Keratinocyte (primary cell): ENCODE measurements around the gene OR2AT4. TPM values are rescaled to one million over a fixed set of nuclear protein-coding genes. Genes with fewer than 3 reads are reported as not detected.

Experiments
- DNase-seq: peaks from one replicate; pipeline ENCODE4 v3.0.0-alpha.2; 2011; ENCODE audit warnings: low read depth, missing footprints, low spot score
- FAIRE-seq: peaks from 2 replicates; lab custom pipeline; 2011; peaks lifted over from hg19 to GRCh38; lab: Jason Lieb, UNC
- H2AFZ ChIP-seq: 2 replicates; pipeline ENCODE4 v1.6.0; 2012; ENCODE audit warnings: low read length, control low read depth, inconsistent platforms; ENCODE audit not compliant: control insufficient read depth
- H3K27ac ChIP-seq: 2 replicates; pipeline ENCODE4 v1.5.1; 2011; ENCODE audit warnings: low read length; ENCODE audit not compliant: control insufficient read depth, insufficient read depth
- H3K27me3 ChIP-seq: 3 replicates; pipeline ENCODE4 v1.6.0; 2011; ENCODE audit warnings: low read length; ENCODE audit not compliant: control insufficient read depth, insufficient read depth; ENCODE audit errors: extremely low read depth
- H3K36me3 ChIP-seq, 2 experiments: 2 replicates in 1 of 2; 3 replicates in 1 of 2; pipeline ENCODE4 v1.5.1; 2011; ENCODE audit warnings: low read length in 2 of 2, mild to moderate bottlenecking in 1 of 2; ENCODE audit not compliant: control insufficient read depth in 2 of 2, insufficient read depth in 2 of 2; ENCODE audit errors: extremely low read depth in 1 of 2
- H3K4me1 ChIP-seq: 3 replicates; pipeline ENCODE4 v1.5.1; 2011; ENCODE audit warnings: low read length; ENCODE audit not compliant: control insufficient read depth, insufficient read depth; ENCODE audit errors: extremely low read depth
- H3K4me2 ChIP-seq: 3 replicates; pipeline ENCODE4 v1.6.0; 2011; ENCODE audit warnings: low read depth, low read length; ENCODE audit not compliant: control insufficient read depth, insufficient read depth; ENCODE audit errors: extremely low read depth
- H3K4me3 ChIP-seq, 3 experiments: fragments of 200-600 bp in 1 of 3; sonication (generic) in 1 of 3; 2 replicates in 2 of 3; 3 replicates in 1 of 3; pipeline ENCODE4 v1.5.1; 2011 to 2016; ENCODE audit warnings: low read length in 3 of 3, mild to moderate bottlenecking in 3 of 3, control low read depth in 2 of 3, inconsistent platforms in 1 of 3, low read depth in 1 of 3, mixed read lengths in 1 of 3, mixed run types in 1 of 3, moderate library complexity in 1 of 3; ENCODE audit not compliant: control insufficient read depth in 2 of 3, insufficient read depth in 2 of 3; ENCODE audit errors: extremely low read depth in 1 of 3
- H3K79me2 ChIP-seq: 2 replicates; pipeline ENCODE4 v1.6.0; 2012; ENCODE audit warnings: low read length; ENCODE audit not compliant: control insufficient read depth, insufficient read depth
- H3K9ac ChIP-seq: 3 replicates; pipeline ENCODE4 v1.6.0; 2011; ENCODE audit warnings: low read length; ENCODE audit not compliant: control insufficient read depth, insufficient read depth; ENCODE audit errors: extremely low read depth
- H3K9me1 ChIP-seq: 3 replicates; pipeline ENCODE4 v1.6.0; 2011; ENCODE audit warnings: low read length; ENCODE audit not compliant: control insufficient read depth, insufficient read depth; ENCODE audit errors: extremely low read depth
- H3K9me3 ChIP-seq: 2 replicates; pipeline ENCODE4 v1.5.1; 2012; ENCODE audit warnings: low read depth, low read length; ENCODE audit not compliant: control insufficient read depth
- H4K20me1 ChIP-seq: 3 replicates; pipeline ENCODE4 v1.6.0; 2011; ENCODE audit warnings: low read length; ENCODE audit not compliant: control insufficient read depth, insufficient read depth; ENCODE audit errors: extremely low read depth
- EZH2 ChIP-seq: IDR thresholded peaks from one replicate; pipeline ENCODE4 v1.6.1; 2012; ENCODE audit warnings: inconsistent platforms, mild to moderate bottlenecking, low read length, moderate library complexity
- dilution Hi-C: fragments of 300-500 bp; cut with MboI; formaldehyde crosslinking; loops from one replicate; pipeline ENCODE4 v1.7.0; 2020; ENCODE audit warnings: low sequenced_read_pairs; ENCODE audit not compliant: extremely low pct_ligation_motif_present
- polyA plus RNA-seq, 5 experiments: library from polyadenylated mRNA; depleted of rRNA in 3 of 5; stranded (reverse) in 3 of 5; stranded (forward) in 1 of 5; unstranded in 1 of 5; fragments of >200 nt; gene quantifications; 1 replicate in 1 of 5; 2 replicates in 3 of 5; 3 replicates in 1 of 5; pipeline versions ENCODE4 v1.2.1 to v1.2.3, GENCODE V29; 2011 to 2012; ENCODE audit warnings: missing spikeins in 2 of 5, low read depth in 1 of 5, low replicate concordance in 1 of 5
- TF ChIP-seq, protein P1 (sequence below), 3 experiments: IDR thresholded peaks in 1 of 3; conservative IDR thresholded peaks in 1 of 3; optimal IDR thresholded peaks in 1 of 3; 2 replicates in 2 of 3; 3 replicates in 1 of 3; pipeline versions ENCODE3 to v1.5.1; 2011; ENCODE audit warnings: low read length in 3 of 3, mild to moderate bottlenecking in 3 of 3, moderate library complexity in 2 of 3, control low read depth in 1 of 3, inconsistent platforms in 1 of 3; ENCODE audit not compliant: insufficient read depth in 2 of 3; ENCODE audit errors: extremely low read depth in 1 of 3

OR2AT4 gene
- polyA plus RNA-seq, 1 donor (not counting 4 experiments of a cell fraction or from before 2014, with no cell fraction given), result not detected

DNA sequence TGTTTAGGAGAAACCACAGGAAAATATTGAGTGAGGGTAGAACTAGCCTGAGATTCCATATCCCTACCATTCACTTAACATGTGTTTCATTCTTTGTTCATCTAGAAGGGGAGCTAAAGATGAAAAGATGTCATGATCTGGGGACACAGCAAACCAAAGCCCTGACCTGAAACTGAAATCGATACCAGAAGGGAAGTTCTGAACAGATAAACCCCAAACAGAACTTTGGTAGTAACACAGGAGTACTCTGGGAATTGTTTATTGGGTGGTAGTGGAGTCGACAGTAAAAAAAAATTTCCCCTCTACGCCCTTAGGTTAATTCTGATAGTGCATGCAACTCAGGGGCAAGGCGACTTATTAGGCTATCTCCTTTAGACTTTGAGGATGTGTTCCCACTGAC lies 27.2 kb downstream of the OR2AT4 start:
- H3K9me1 ChIP-seq, result no peaks in the 10 kb centered on the region
- no peaks in the 10 kb centered on the region for H4K20me1 ChIP-seq
- H3K9ac ChIP-seq, result no peak overlapping the region
- no peaks in the 10 kb centered on the region for H3K9me3 ChIP-seq
- H3K27me3 ChIP-seq, result peaks cover 22% of the 10 kb centered on the region
- no peak for TF ChIP-seq EZH2
- TF ChIP-seq, protein P1, sequence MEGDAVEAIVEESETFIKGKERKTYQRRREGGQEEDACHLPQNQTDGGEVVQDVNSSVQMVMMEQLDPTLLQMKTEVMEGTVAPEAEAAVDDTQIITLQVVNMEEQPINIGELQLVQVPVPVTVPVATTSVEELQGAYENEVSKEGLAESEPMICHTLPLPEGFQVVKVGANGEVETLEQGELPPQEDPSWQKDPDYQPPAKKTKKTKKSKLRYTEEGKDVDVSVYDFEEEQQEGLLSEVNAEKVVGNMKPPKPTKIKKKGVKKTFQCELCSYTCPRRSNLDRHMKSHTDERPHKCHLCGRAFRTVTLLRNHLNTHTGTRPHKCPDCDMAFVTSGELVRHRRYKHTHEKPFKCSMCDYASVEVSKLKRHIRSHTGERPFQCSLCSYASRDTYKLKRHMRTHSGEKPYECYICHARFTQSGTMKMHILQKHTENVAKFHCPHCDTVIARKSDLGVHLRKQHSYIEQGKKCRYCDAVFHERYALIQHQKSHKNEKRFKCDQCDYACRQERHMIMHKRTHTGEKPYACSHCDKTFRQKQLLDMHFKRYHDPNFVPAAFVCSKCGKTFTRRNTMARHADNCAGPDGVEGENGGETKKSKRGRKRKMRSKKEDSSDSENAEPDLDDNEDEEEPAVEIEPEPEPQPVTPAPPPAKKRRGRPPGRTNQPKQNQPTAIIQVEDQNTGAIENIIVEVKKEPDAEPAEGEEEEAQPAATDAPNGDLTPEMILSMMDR (optimal IDR thresholded peaks at IDR 0.05 in 1 of 3, IDR thresholded peaks at IDR 0.05 in 1 of 3, conservative IDR thresholded peaks at IDR 0.05 in 1 of 3; ENCODE audit: extremely low read depth in 1 of 3, insufficient read depth in 2 of 3, low read length in 3 of 3), result no peak
- no peak overlapping the region for H3K4me2 ChIP-seq
- no peak for DNase-seq
- no peak overlapping the region for H3K27ac ChIP-seq
- no peaks in the 10 kb centered on the region for H3K36me3 ChIP-seq
- no peaks in the 10 kb centered on the region for H3K4me1 ChIP-seq
- no peaks in the 10 kb centered on the region for H3K79me2 ChIP-seq
- H2AFZ ChIP-seq, result no peak overlapping the region
- FAIRE-seq, result no peak
- dilution Hi-C loops, result no loop called here
- H3K4me3 ChIP-seq, result no peak overlapping the region

DNA sequence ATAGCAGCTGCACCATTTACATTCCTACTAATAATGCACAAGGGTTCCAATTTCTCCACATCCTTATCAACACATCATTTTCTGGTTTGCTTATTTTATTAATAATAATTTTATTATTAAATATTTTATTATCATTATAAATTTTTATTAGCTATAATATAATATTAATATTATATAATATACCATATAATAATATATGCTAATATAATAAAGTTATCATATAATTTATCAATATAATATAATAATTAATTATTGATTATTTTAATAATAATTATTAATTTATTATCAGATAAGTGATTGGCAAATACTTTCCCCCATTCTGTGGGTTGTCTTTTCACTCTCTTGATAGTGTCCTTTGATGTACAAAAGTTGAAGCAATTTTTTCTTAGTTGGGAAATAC lies 27.7 kb downstream of the OR2AT4 start:
- no peaks in the 10 kb centered on the region for H3K4me1 ChIP-seq
- H3K27me3 ChIP-seq, result peaks cover 22% of the 10 kb centered on the region
- no peaks in the 10 kb centered on the region for H3K36me3 ChIP-seq
- no peaks in the 10 kb centered on the region for H3K9me3 ChIP-seq
- no peak overlapping the region for H3K27ac ChIP-seq
- no peaks in the 10 kb centered on the region for H3K9me1 ChIP-seq
- no peak for TF ChIP-seq EZH2
- TF ChIP-seq, protein P1 (optimal IDR thresholded peaks at IDR 0.05 in 1 of 3, IDR thresholded peaks at IDR 0.05 in 1 of 3, conservative IDR thresholded peaks at IDR 0.05 in 1 of 3; ENCODE audit: extremely low read depth in 1 of 3, insufficient read depth in 2 of 3, low read length in 3 of 3), result no peak
- H3K4me3 ChIP-seq, result no peak overlapping the region
- no peak overlapping the region for H2AFZ ChIP-seq
- FAIRE-seq (no peak), DNase-seq (no peak)
- no peak overlapping the region for H3K9ac ChIP-seq
- H3K79me2 ChIP-seq, result no peaks in the 10 kb centered on the region
- dilution Hi-C loops, result no loop called here
- H4K20me1 ChIP-seq, result no peaks in the 10 kb centered on the region
- H3K4me2 ChIP-seq, result no peak overlapping the region
